ENCODE measurements around the gene COQ8A.

The COQ8A gene

DNA sequence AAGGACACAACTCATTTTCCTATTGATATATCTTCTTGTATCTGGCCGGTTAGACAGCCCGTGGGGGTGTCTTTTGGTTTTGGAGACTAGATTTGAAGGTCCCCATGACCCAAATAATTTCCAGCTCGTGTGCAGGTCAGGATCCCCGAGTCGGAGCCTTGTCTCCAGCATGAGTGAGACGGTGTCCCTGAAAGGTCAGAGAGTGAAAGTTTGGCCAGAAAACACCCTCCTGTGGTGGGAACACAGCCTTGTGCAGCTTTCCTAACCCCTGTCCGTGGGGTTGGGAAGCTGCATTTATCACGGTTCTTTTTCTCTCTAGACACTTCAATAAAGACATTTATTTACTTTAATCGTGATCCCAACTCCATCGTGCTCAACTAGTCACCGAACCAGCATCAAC is 17.6 kb downstream of the COQ8A start:
- no peak for FAIRE-seq
- DNase-seq (ENCODE audit: insufficient read length, low spot score) = no peak
- TF ChIP-seq, protein P1, sequence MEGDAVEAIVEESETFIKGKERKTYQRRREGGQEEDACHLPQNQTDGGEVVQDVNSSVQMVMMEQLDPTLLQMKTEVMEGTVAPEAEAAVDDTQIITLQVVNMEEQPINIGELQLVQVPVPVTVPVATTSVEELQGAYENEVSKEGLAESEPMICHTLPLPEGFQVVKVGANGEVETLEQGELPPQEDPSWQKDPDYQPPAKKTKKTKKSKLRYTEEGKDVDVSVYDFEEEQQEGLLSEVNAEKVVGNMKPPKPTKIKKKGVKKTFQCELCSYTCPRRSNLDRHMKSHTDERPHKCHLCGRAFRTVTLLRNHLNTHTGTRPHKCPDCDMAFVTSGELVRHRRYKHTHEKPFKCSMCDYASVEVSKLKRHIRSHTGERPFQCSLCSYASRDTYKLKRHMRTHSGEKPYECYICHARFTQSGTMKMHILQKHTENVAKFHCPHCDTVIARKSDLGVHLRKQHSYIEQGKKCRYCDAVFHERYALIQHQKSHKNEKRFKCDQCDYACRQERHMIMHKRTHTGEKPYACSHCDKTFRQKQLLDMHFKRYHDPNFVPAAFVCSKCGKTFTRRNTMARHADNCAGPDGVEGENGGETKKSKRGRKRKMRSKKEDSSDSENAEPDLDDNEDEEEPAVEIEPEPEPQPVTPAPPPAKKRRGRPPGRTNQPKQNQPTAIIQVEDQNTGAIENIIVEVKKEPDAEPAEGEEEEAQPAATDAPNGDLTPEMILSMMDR (IDR thresholded peaks at IDR 0.05; ENCODE audit: insufficient read depth, missing control alignments) = no peak

- DNase-seq (ENCODE audit: insufficient read length, low spot score) = no peak
- TF ChIP-seq, protein P1 (IDR thresholded peaks at IDR 0.05; ENCODE audit: insufficient read depth, missing control alignments) = no peak
- FAIRE-seq = no peak
Measured at GRCh38 chr1:226958300-226958699, 18.2 kb downstream of the COQ8A start.

DNA sequence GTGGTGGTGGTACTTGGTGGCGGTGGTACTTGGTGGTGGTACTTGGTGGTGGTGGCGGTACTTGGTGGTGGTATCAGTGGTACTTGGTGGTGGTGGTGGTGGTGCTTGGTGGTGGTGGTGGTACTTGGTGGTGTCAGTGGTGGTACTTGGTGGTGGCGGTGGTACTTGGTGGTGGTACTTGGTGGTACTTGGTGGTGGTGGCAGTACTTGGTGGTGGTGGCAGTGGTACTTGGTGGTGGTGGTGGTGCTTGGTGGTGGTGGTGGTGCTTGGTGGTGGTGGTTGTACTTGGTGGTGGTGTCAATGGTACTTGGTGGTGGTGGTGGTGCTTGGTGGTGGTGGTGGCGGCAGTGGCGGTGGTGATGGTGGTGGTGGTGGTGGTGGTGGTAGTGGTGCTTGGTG is 20.2 kb downstream of the COQ8A start:
- TF ChIP-seq, protein P1 (IDR thresholded peaks at IDR 0.05; ENCODE audit: insufficient read depth, missing control alignments) = no peak
- DNase-seq (ENCODE audit: insufficient read length, low spot score) (no peak), FAIRE-seq (no peak)

GRCh38 chr1:226960944-226961765 is 21.1 kb downstream of the COQ8A start:
- DNase-seq (ENCODE audit: insufficient read length, low spot score) = no peak
- FAIRE-seq = no peak
- TF ChIP-seq, protein P1 (IDR thresholded peaks at IDR 0.05; ENCODE audit: insufficient read depth, missing control alignments) = no peak

- FAIRE-seq = no peak
Measured at GRCh38 chr1:226962421-226963391, 22.6 kb downstream of the COQ8A start.

DNA sequence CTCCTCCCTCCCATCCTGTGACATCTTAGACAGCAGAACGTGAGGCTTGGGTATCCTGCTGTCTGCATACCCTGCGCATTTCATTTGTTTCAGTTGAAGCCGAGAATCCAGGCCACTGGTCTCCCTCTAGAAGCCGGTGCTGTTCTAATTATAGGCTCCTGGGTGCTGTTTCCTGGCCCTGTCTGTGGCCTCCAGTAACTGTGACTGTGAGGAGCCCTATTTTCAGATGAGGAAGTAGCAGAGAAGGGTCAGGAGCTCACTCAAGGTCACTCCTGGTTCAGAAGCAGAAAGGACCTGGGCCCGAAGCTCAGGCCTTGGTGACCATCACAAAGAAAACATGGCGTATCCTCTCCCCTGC is 24.0 kb downstream of the COQ8A start:
- DNase-seq (ENCODE audit: insufficient read length, low spot score) (no peak), FAIRE-seq (no peak)
- TF ChIP-seq, protein P1 (IDR thresholded peaks at IDR 0.05; ENCODE audit: insufficient read depth, missing control alignments) = no peak

More at GRCh38 chr1:226962421-226963391, 22.6 kb downstream of the COQ8A start:
- no peak for DNase-seq (ENCODE audit: insufficient read length, low spot score)
- TF ChIP-seq, protein P1 (IDR thresholded peaks at IDR 0.05; ENCODE audit: insufficient read depth, missing control alignments) = no peak

Data from D721Med (cell line).